HEK293 (cell line): ENCODE results near the gene ATF7IP2.

ENCODE experiments used
- CTCF ChIA-PET: fragments of 350-600 bp; formaldehyde crosslinking; extraction: SDS; loops from one replicate; lab custom pipeline; 2021; ENCODE audit warnings: antibody characterized with exemption; lab: Yijun Ruan, JAX
- POLR2A ChIA-PET: fragments of 300-600 bp; formaldehyde crosslinking; extraction: SDS; loops from one replicate; lab custom pipeline; 2020; ENCODE audit warnings: antibody characterized with exemption, inconsistent platforms; lab: Yijun Ruan, JAX
- H3K27ac ChIP-seq: fragments of 200-500 bp; sonication (Bioruptor generic); 2 replicates; pipeline ENCODE4 v1.5.1; 2014; ENCODE audit warnings: low read depth, low read length, control low read depth, inconsistent platforms; ENCODE audit errors: extremely low read depth
- H3K36me3 ChIP-seq, 2 experiments: fragments of 200-500 bp in 1 of 2; sonication (Bioruptor generic) in 1 of 2; 1 replicate in 1 of 2; 2 replicates in 1 of 2; pipeline ENCODE4 v1.5.1; 2014 to 2017; ENCODE audit warnings: inconsistent platforms in 2 of 2, low read length in 2 of 2; ENCODE audit not compliant: control insufficient read depth in 2 of 2, insufficient read depth in 1 of 2
- H3K4me1 ChIP-seq: fragments of 200-500 bp; sonication (Bioruptor generic); 2 replicates; pipeline ENCODE4 v1.5.1; 2014; ENCODE audit warnings: mild to moderate bottlenecking, low read length, inconsistent platforms; ENCODE audit not compliant: control insufficient read depth, insufficient read depth
- H3K4me3 ChIP-seq: 2 replicates; pipeline ENCODE4 v1.5.1; 2011; ENCODE audit warnings: low read depth, mild to moderate bottlenecking, control low read depth, low read length, moderate library complexity
- H3K9me3 ChIP-seq: fragments of 200-500 bp; sonication (Bioruptor generic); 2 replicates; pipeline ENCODE4 v1.5.1; 2014; ENCODE audit warnings: low read depth, low read length, inconsistent platforms; ENCODE audit not compliant: control insufficient read depth, insufficient read depth
- HOXD13 ChIP-seq: sonication (generic); formaldehyde crosslinking; IDR thresholded peaks from 2 replicates; pipeline ENCODE4 v1.8.0; 2022; ENCODE audit warnings: missing genetic modification reagents, borderline replicate concordance
- PRDM6 ChIP-seq: fragments of 450-650 bp; formaldehyde crosslinking; IDR thresholded peaks from 2 replicates; pipeline ENCODE4 v1.5.1; 2017; ENCODE audit warnings: missing biosample characterization, missing genetic modification characterization
- ZBTB49 ChIP-seq: fragments of 450-650 bp; formaldehyde crosslinking; IDR thresholded peaks from 2 replicates; pipeline ENCODE4 v1.5.1; 2016; ENCODE audit warnings: missing biosample characterization, missing genetic modification characterization, low read depth
- ZBTB7A ChIP-seq: fragments of 450-650 bp; formaldehyde crosslinking; IDR thresholded peaks from 2 replicates; pipeline ENCODE4 v1.5.1; 2016; ENCODE audit warnings: low read depth, missing biosample characterization, missing genetic modification characterization
- ZNF221 ChIP-seq: fragments of 450-650 bp; formaldehyde crosslinking; IDR thresholded peaks from 2 replicates; pipeline ENCODE4 v1.5.1; 2017; ENCODE audit warnings: missing biosample characterization, missing genetic modification characterization, borderline replicate concordance
- ZNF24 ChIP-seq: fragments of 450-650 bp; formaldehyde crosslinking; IDR thresholded peaks from 2 replicates; pipeline ENCODE4 v1.5.1; 2016; ENCODE audit warnings: missing biosample characterization, missing genetic modification characterization
- ZNF433 ChIP-seq: fragments of 450-650 bp; formaldehyde crosslinking; IDR thresholded peaks from 2 replicates; pipeline ENCODE4 v1.5.1; 2016; ENCODE audit warnings: missing biosample characterization, missing genetic modification characterization, low read depth
- ZNF510 ChIP-seq: fragments of 450-650 bp; formaldehyde crosslinking; IDR thresholded peaks from 2 replicates; pipeline ENCODE4 v1.5.1; 2018; ENCODE audit warnings: mild to moderate bottlenecking, missing genetic modification characterization, missing biosample characterization; ENCODE audit not compliant: insufficient replicate concordance
- ZNF561 ChIP-seq: fragments of 450-650 bp; IDR thresholded peaks from 2 replicates; pipeline ENCODE4 v1.5.1; 2018; ENCODE audit warnings: missing biosample characterization, missing genetic modification characterization, borderline replicate concordance
- ZNF585B ChIP-seq: fragments of 450-650 bp; formaldehyde crosslinking; IDR thresholded peaks from 2 replicates; pipeline ENCODE4 v1.5.1; 2016; ENCODE audit warnings: missing biosample characterization, missing genetic modification characterization
- ZNF791 ChIP-seq: fragments of 450-650 bp; formaldehyde crosslinking; IDR thresholded peaks from 2 replicates; pipeline ENCODE4 v1.5.1; 2016; ENCODE audit warnings: missing biosample characterization, missing genetic modification characterization
- ZNF837 ChIP-seq: fragments of 450-650 bp; formaldehyde crosslinking; IDR thresholded peaks from 2 replicates; pipeline ENCODE4 v1.5.1; 2016; ENCODE audit warnings: missing biosample characterization, missing genetic modification characterization
- ZSCAN23 ChIP-seq: fragments of 450-650 bp; formaldehyde crosslinking; IDR thresholded peaks from 2 replicates; pipeline ENCODE4 v1.5.1; 2016; ENCODE audit warnings: missing biosample characterization, missing genetic modification characterization
- TF ChIP-seq, protein P1 (sequence below): fragments of 450-650 bp; formaldehyde crosslinking; IDR thresholded peaks from 2 replicates; pipeline ENCODE4 v1.5.1; 2016; ENCODE audit warnings: missing biosample characterization, missing genetic modification characterization
- TF ChIP-seq, protein P2 (sequence below): fragments of 450-650 bp; formaldehyde crosslinking; IDR thresholded peaks from 2 replicates; pipeline ENCODE4 v1.5.1; 2016; ENCODE audit warnings: missing biosample characterization, missing genetic modification characterization, borderline replicate concordance
- TF ChIP-seq, protein P3 (sequence below): fragments of 450-650 bp; formaldehyde crosslinking; IDR thresholded peaks from 2 replicates; pipeline ENCODE4 v1.5.1; 2016; ENCODE audit warnings: missing biosample characterization, missing genetic modification characterization

ATF7IP2 gene

DNA sequence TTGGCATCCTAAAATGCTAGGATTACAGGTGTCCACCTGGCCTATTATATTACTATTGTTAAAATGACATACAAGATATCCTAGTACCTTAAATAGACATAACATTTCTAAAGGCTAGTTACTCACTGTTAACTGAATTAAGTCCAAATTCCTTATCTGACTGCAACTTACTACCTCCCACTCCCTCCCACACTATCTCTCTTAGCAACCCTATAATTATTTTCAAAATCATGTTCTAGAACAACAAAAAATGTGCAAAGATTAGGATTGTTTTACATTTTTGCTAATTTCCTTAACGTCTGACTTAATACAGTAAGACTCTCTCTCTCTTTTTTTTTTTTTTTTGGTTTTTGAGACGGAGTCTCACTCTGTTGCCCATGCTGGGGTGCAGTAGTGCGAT, 2.2 kb upstream of the ATF7IP2 start:
- no peak overlapping the region for H3K27ac ChIP-seq
- H3K9me3 ChIP-seq, result no peaks in the 10 kb centered on the region
- H3K36me3 ChIP-seq, result peaks cover 7 to 12% of the 10 kb centered on the region in 2 experiments; a peak in 2 of 3 replicates
- TF ChIP-seq ZNF433 (no peak), ZSCAN23 (tag by site-specific recombination) (no peak), PRDM6 (tag by site-specific recombination) (no peak), ZNF24 (tag by site-specific recombination) (no peak), ZNF585B (tag by site-specific recombination) (no peak), ZBTB7A (no peak), ZNF221 (tag by site-specific recombination) (no peak), ZNF510 (tag by site-specific recombination) (no peak), ZNF561 (no peak), ZBTB49 (tag by site-specific recombination) (no peak), HOXD13 (CRISPR knock-in tag) (no peak), ZNF837 (tag by site-specific recombination) (no peak), ZNF791 (no peak)
- TF ChIP-seq, protein P1, sequence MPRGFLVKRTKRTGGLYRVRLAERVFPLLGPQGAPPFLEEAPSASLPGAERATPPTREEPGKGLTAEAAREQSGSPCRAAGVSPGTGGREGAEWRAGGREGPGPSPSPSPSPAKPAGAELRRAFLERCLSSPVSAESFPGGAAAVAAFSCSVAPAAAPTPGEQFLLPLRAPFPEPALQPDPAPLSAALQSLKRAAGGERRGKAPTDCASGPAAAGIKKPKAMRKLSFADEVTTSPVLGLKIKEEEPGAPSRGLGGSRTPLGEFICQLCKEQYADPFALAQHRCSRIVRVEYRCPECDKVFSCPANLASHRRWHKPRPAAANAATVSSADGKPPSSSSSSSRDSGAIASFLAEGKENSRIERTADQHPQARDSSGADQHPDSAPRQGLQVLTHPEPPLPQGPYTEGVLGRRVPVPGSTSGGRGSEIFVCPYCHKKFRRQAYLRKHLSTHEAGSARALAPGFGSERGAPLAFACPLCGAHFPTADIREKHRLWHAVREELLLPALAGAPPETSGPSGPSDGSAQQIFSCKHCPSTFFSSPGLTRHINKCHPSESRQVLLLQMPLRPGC (tag by site-specific recombination), result no peak
- TF ChIP-seq, protein P2, sequence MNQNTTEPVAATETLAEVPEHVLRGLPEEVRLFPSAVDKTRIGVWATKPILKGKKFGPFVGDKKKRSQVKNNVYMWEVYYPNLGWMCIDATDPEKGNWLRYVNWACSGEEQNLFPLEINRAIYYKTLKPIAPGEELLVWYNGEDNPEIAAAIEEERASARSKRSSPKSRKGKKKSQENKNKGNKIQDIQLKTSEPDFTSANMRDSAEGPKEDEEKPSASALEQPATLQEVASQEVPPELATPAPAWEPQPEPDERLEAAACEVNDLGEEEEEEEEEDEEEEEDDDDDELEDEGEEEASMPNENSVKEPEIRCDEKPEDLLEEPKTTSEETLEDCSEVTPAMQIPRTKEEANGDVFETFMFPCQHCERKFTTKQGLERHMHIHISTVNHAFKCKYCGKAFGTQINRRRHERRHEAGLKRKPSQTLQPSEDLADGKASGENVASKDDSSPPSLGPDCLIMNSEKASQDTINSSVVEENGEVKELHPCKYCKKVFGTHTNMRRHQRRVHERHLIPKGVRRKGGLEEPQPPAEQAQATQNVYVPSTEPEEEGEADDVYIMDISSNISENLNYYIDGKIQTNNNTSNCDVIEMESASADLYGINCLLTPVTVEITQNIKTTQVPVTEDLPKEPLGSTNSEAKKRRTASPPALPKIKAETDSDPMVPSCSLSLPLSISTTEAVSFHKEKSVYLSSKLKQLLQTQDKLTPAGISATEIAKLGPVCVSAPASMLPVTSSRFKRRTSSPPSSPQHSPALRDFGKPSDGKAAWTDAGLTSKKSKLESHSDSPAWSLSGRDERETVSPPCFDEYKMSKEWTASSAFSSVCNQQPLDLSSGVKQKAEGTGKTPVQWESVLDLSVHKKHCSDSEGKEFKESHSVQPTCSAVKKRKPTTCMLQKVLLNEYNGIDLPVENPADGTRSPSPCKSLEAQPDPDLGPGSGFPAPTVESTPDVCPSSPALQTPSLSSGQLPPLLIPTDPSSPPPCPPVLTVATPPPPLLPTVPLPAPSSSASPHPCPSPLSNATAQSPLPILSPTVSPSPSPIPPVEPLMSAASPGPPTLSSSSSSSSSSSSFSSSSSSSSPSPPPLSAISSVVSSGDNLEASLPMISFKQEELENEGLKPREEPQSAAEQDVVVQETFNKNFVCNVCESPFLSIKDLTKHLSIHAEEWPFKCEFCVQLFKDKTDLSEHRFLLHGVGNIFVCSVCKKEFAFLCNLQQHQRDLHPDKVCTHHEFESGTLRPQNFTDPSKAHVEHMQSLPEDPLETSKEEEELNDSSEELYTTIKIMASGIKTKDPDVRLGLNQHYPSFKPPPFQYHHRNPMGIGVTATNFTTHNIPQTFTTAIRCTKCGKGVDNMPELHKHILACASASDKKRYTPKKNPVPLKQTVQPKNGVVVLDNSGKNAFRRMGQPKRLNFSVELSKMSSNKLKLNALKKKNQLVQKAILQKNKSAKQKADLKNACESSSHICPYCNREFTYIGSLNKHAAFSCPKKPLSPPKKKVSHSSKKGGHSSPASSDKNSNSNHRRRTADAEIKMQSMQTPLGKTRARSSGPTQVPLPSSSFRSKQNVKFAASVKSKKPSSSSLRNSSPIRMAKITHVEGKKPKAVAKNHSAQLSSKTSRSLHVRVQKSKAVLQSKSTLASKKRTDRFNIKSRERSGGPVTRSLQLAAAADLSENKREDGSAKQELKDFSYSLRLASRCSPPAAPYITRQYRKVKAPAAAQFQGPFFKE, result no peak
- TF ChIP-seq, protein P3, sequence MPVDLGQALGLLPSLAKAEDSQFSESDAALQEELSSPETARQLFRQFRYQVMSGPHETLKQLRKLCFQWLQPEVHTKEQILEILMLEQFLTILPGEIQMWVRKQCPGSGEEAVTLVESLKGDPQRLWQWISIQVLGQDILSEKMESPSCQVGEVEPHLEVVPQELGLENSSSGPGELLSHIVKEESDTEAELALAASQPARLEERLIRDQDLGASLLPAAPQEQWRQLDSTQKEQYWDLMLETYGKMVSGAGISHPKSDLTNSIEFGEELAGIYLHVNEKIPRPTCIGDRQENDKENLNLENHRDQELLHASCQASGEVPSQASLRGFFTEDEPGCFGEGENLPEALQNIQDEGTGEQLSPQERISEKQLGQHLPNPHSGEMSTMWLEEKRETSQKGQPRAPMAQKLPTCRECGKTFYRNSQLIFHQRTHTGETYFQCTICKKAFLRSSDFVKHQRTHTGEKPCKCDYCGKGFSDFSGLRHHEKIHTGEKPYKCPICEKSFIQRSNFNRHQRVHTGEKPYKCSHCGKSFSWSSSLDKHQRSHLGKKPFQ (tag by site-specific recombination), result no peak
- CTCF ChIA-PET, result no interaction called here
- H3K4me1 ChIP-seq, result no peaks in the 10 kb centered on the region
- no peak overlapping the region for H3K4me3 ChIP-seq
- POLR2A ChIA-PET, result no interaction called here
